Heart right ventricle (tissue), 16 donors: ENCODE results near the gene COL26A1. TPM values are rescaled to one million over a fixed set of nuclear protein-coding genes. Genes with fewer than 3 reads are reported as not detected.

ENCODE experiments used
- ATAC-seq, 8 donors: fragments of 200-7000 bp; cut with Tn5 transposase; one replicate each; pipeline ENCODE4 v1.9.1; 2020; ENCODE audit warnings: mild to moderate bottlenecking in 8 of 8, moderate library complexity in 8 of 8, moderate number of reproducible peaks in 1 of 8
- DNase-seq, 2 donors: peaks; one replicate each; pipeline ENCODE4 v3.0.0-alpha.2; 2020
- H3K27ac ChIP-seq, 10 donors: fragments of 200-600 bp; sonication (generic) in 2 of 10; one replicate each; pipeline versions ENCODE4 v1.5.0 to v1.8.0; 2020 to 2022; ENCODE audit warnings: mild to moderate bottlenecking in 3 of 10
- H3K27me3 ChIP-seq, 7 donors: fragments of 200-600 bp; one replicate each; pipeline ENCODE4 v1.8.0; 2021 to 2022; ENCODE audit warnings: mild to moderate bottlenecking in 2 of 7
- H3K36me3 ChIP-seq, 9 donors: fragments of 200-600 bp; sonication (generic) in 1 of 9; one replicate each; pipeline versions ENCODE4 v1.5.0 to v1.8.0; 2020 to 2022; ENCODE audit warnings: mild to moderate bottlenecking in 2 of 9
- H3K4me1 ChIP-seq, 9 donors: fragments of 200-600 bp; sonication (generic) in 1 of 9; one replicate each; pipeline versions ENCODE4 v1.5.0 to v1.8.0; 2020 to 2022; ENCODE audit warnings: mild to moderate bottlenecking in 4 of 9
- H3K4me3 ChIP-seq, 10 donors: fragments of 200-600 bp; sonication (generic) in 2 of 10; one replicate each; pipeline versions ENCODE4 v1.5.0 to v1.8.0; 2020 to 2022; ENCODE audit warnings: mild to moderate bottlenecking in 7 of 10, moderate library complexity in 2 of 10
- H3K9me3 ChIP-seq, 11 donors: fragments of 200-600 bp in 10 of 11; sonication (generic) in 2 of 11; one replicate each; pipeline versions ENCODE4 v1.5.0 to v1.8.0; 2013 to 2022; ENCODE audit warnings: mild to moderate bottlenecking in 2 of 11, control low read depth in 1 of 11, moderate library complexity in 1 of 11
- CTCF ChIP-seq, 9 donors: fragments of 200-600 bp; sonication (generic) in 2 of 9; IDR thresholded peaks; one replicate each; pipeline versions ENCODE4 v1.5.0 to v1.8.0; 2021 to 2022; ENCODE audit warnings: antibody characterized with exemption in 9 of 9, mild to moderate bottlenecking in 5 of 9, moderate library complexity in 1 of 9
- WGBS, 2 donors: extraction: QIAGEN DNeasy Blood & Tissue Kit; methylation state at CpG; one replicate each; pipeline ENCODE4 v1.1.7; 2013; ENCODE audit warnings: inconsistent platforms in 1 of 2; 5-methylcytosine and 5-hydroxymethylcytosine counted together
- intact Hi-C, 10 donors: fragments of 100-400 bp; cut with DNase I; formaldehyde crosslinking; loops; one replicate each; pipeline versions ENCODE4 v1.11.1 to v1.14.2; 2022
- polyA plus RNA-seq, 2 donors: library from polyadenylated mRNA; stranded (reverse); fragments of 200-250 nt; gene quantifications; one replicate each; pipeline ENCODE4 v1.2.3, GENCODE V29; 2013
- total RNA-seq, 10 donors: library from RNA; stranded (reverse); fragmentation: NEBNext Ultra II Directional in 3 of 10; extraction: Animal tissue kit (Norgen Biotek cat#: 25700) in 3 of 10; gene quantifications; one replicate each; pipeline versions ENCODE4 v1.2.1 to v1.2.4, GENCODE V29; 2021 to 2023
- donor health status: Arrhythmogenic right ventricular cardiomyopathy.
- donor health status: ischemic (EF 13 %, LVEDD 7.1; RV severe dilation, severe dysfunction).
- donor health status: healthy with polysubstance abuse.
- donor health status: DM: no; HTN: yes; CAD: no.
- donor health status: DM: no; HTN: no; CAD: no.
- donor health status: ischemic (EF 25% LVEDD 6.9; RV normal size, moderate dysfunction).
- donor health status: ischemic (EF 25% LVEDD 5.7; RV mildly dilated, moderate dysfunction).
- donor health status: healthy.
- donor health status: DM: yes; HTN: yes; CAD: no.
- donor health status: Ischemic cardiomyopathy.
- donor health status: ischemic (EF 35%, LVEDD 5.7; RV mildly dilated, moderate dysfunction).
- donor health status: nonischemic (EF 11% LVEDD 7.7; RV severe dilation, severe dysfunction).
- donor health status: DM: yes; HTN: yes; CAD: no.
- donor health status: PGD.
- donor health status: ischemic (EF 29% LVEDD 5.4; RV normal size, mild dysfunction).
- donor health status: nonischemic (EF 23%, LVEDD 6.1; RV moderate dilation, normal function).

Gene COL26A1
- total and polyA plus RNA-seq, 12 donors, result 0.07 to 0.50 TPM; not detected in 10

DNA sequence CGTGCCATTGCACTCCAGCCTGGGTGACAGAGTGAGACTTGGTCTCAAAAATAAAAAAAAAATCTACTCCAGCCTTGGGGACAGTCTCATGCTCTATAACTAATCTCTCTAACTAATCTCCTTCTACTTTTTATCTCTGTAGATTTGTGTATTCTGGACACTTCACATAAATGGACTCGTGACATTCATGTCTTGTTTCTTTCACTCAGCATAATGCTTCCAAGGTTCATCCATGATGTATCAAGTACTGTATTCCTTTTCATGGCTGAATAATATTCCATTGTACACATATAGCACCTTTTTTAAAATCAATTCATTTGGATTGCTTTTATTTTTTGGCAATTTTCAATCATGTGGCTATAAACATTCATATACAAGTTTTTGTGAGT is 9.8 kb upstream of the COL26A1 start:
- no peak for TF ChIP-seq CTCF (IDR thresholded peaks at IDR 0.05)
- H3K9me3 ChIP-seq, result no peaks in the 10 kb centered on the region
- intact Hi-C loops, result no loop called here
- H3K4me1 ChIP-seq, result no peaks in the 10 kb centered on the region
- DNase-seq (no peak), ATAC-seq (no peak)
- peaks cover 0 to 45% (median 4%) of the 10 kb centered on the region in 7 donors for H3K27me3 ChIP-seq
- H3K36me3 ChIP-seq, result no peaks in the 10 kb centered on the region
- H3K4me3 ChIP-seq, result no peak overlapping the region
- WGBS, 2 donors, result 54 to 79% methylated on average over 2 of the region's 2 CpGs
- H3K27ac ChIP-seq, result no peak overlapping the region

DNA sequence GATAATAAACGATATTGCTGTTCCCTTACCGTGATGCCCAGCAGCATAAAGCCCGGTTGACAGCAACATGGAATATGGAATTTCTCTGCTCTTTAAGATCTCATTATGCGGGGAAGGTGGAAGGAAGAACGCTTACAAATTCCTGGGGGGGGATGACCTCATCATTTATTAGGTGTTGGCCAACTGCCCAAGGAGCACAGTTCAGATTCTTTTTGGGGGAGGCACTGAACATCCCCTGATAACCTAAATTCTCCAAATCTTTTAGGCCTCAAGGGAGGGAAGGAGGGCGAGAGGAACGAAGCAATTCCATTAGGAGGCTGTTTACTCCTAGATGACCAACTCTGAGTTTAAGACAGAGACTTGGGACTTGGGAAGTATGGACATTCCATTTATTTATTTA is 5.2 kb upstream of the COL26A1 start:
- Histone ChIP-seq H3K36me3 (no peaks in the 10 kb centered on the region), H3K4me1 (peaks cover 0 to 2% (median 0%) of the 10 kb centered on the region in 9 donors), H3K27me3 (peaks cover 0 to 30% (median 2%) of the 10 kb centered on the region in 7 donors), H3K4me3 (no peak overlapping the region), H3K27ac (no peak overlapping the region), H3K9me3 (no peaks in the 10 kb centered on the region)
- no peak for TF ChIP-seq CTCF (IDR thresholded peaks at IDR 0.05)
- no peak for DNase-seq
- ATAC-seq, result no peak
- intact Hi-C loops, result no loop called here
- WGBS, 2 donors, result 55 to 57% methylated on average over 7 of the region's 7 CpGs

- Histone ChIP-seq H3K9me3 (no peaks in the 10 kb centered on the region), H3K27me3 (peaks cover 0 to 68% (median 41%) of the 10 kb centered on the region in 7 donors), H3K36me3 (no peaks in the 10 kb centered on the region), H3K4me1 (peaks cover 0 to 21% (median 16%) of the 10 kb centered on the region in 9 donors), H3K4me3 (peak overlapping the region; percentile 48 to 64 (median 58)), H3K27ac (peak overlapping the region in 1 of 10 donors; percentile 43)
- intact Hi-C loops, result loop anchor here (5.0 to 10.0 kb wide), 5 partner anchors 49 to 179 kb away; no protein-coding TSS in a partner anchor
- no peak for TF ChIP-seq CTCF (IDR thresholded peaks at IDR 0.05)
- DNase-seq (no peak), ATAC-seq (peak in 3 of 8 donors; percentile 9 to 25 (median 13))
- WGBS, 2 donors, result 1% methylated on average over 15 to 46 of the region's 46 CpGs
Observed at GRCh38 chr7:101363196-101363733, 590 bp downstream of the COL26A1 start.

- Histone ChIP-seq H3K4me3 (peak overlapping the region; percentile 48 to 64 (median 58)), H3K9me3 (no peaks in the 10 kb centered on the region), H3K4me1 (peaks cover 0 to 21% (median 16%) of the 10 kb centered on the region in 9 donors), H3K27me3 (peaks cover 0 to 74% (median 41%) of the 10 kb centered on the region in 7 donors), H3K27ac (peak overlapping the region in 1 of 10 donors; percentile 43), H3K36me3 (no peaks in the 10 kb centered on the region)
- intact Hi-C loops, result loop anchor here (2.0 to 10.0 kb wide), 6 partner anchors 48 to 178 kb away; no protein-coding TSS in a partner anchor
- TF ChIP-seq CTCF (IDR thresholded peaks at IDR 0.05), result peak; percentile 83 to 99 (median 94)
- 2% methylated on average over 52 of the region's 52 CpGs for WGBS, 2 donors
- peak; percentile 90 to 95 (median 92) for ATAC-seq
- peak; percentile 31 to 66 for DNase-seq
Observed at GRCh38 chr7:101363734-101364374, 1.2 kb downstream of the COL26A1 start.
